ENCODE results near the gene BCL3.

Gene BCL3

DNA sequence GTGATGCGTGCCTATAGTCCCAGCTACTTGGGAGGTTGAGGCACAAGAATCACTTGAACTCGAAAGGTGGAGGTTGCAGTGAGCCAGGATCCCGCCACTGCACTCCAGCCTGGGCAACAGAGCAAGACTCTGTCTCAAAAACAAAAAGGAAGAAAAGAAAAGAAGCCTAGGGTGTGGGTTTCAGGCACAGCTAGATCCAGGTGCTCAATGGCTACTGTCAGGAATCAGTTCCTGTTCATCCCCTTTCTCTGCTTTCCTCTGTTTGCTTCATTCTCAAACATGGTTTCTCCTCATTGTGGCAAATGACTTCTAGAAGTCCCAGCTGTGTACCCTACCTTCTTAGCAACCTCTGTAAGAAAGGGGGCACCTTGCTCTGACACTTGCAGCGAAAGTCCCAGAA lies 35.0 kb downstream of the BCL3 start:
- Histone ChIP-seq H3K9ac (ENCODE audit: low read depth, low read length) (no peak overlapping the region), H3K27me3 (ENCODE audit: control insufficient read depth, insufficient read depth, low read length) (no peaks in the 10 kb centered on the region), H3K36me3 (ENCODE audit: insufficient read depth, low read length) (no peaks in the 10 kb centered on the region), H3K4me1 (ENCODE audit: control insufficient read depth, insufficient read depth, low read length) (no peaks in the 10 kb centered on the region), H3K4me2 (ENCODE audit: low read length) (no peak overlapping the region), H3K9me3 (replicated peaks; ENCODE audit: low read length) (no peaks in the 10 kb centered on the region), H3K4me3 (ENCODE audit: low read length) (no peak overlapping the region)

DNA sequence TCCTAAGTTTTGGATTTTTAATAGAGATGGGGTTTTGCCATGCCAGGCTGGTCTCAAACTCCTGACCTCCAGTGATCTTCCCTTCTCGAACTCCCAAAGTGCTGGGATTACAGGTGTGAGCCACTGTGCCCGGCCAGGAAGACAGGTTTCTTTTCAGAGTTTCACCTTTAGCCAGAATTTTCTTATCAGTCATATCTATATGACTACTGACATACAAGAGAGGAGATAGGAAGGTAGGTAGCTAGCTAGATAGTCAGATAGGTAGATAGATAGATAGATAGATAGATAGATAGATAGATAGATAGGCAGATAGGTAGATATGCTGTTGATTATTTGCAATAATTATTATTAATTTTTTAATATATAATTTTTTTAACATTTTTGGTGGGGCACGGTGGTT lies 36.8 kb downstream of the BCL3 start:
- Histone ChIP-seq H3K4me1 (ENCODE audit: control insufficient read depth, insufficient read depth, low read length) (no peaks in the 10 kb centered on the region), H3K9me3 (replicated peaks; ENCODE audit: low read length) (no peaks in the 10 kb centered on the region), H3K36me3 (ENCODE audit: insufficient read depth, low read length) (no peaks in the 10 kb centered on the region), H3K4me2 (ENCODE audit: low read length) (no peak overlapping the region), H3K9ac (ENCODE audit: low read depth, low read length) (no peak overlapping the region), H3K27me3 (ENCODE audit: control insufficient read depth, insufficient read depth, low read length) (no peaks in the 10 kb centered on the region), H3K4me3 (ENCODE audit: low read length) (no peak overlapping the region)

DNA sequence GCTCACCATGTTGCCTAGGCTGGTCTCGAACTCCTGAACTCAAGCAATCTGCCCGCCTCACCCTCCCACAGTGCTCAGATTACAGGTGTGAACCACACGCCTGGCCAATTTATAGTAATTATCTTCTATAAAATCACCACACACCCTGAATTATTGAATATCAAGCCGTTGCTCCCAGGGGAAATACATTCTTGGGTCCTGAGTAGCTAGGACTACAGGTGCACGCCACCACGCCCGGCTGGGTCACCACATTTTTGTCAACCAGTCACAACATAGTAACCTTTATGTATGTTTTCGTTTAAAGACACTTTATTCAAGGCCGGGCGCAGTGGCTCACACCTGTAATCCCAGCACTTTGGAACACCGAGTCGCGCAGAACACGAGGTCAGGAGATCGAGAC lies 37.5 kb downstream of the BCL3 start:
- Histone ChIP-seq H3K27me3 (ENCODE audit: control insufficient read depth, insufficient read depth, low read length) (no peaks in the 10 kb centered on the region), H3K4me3 (ENCODE audit: low read length) (no peak overlapping the region), H3K36me3 (ENCODE audit: insufficient read depth, low read length) (no peaks in the 10 kb centered on the region), H3K9me3 (replicated peaks; ENCODE audit: low read length) (no peaks in the 10 kb centered on the region), H3K4me1 (ENCODE audit: control insufficient read depth, insufficient read depth, low read length) (no peaks in the 10 kb centered on the region), H3K9ac (ENCODE audit: low read depth, low read length) (no peak overlapping the region), H3K4me2 (ENCODE audit: low read length) (no peak overlapping the region)

DNA sequence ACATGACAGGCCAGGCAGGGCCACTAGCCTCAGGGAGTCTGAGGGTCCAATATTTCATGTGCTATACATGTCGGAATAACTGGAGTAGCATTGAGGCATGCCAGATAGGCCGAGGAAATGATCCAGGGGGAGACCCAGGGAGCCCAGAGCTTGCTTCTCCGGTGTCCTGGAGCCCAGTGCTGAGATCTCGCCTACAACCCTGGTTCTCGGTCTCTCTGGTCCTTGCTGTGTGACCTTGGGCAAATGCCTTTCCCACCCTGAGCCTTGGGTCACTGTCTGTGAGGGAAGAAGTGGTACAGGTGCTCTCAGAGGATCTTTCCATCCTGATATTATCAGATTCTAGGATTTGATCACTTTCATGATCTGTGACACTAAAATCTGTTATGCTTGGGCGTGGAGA lies 40.5 kb downstream of the BCL3 start:
- H3K4me1 ChIP-seq (ENCODE audit: control insufficient read depth, insufficient read depth, low read length) = no peaks in the 10 kb centered on the region
- no peak overlapping the region for H3K4me2 ChIP-seq (ENCODE audit: low read length)

DNA sequence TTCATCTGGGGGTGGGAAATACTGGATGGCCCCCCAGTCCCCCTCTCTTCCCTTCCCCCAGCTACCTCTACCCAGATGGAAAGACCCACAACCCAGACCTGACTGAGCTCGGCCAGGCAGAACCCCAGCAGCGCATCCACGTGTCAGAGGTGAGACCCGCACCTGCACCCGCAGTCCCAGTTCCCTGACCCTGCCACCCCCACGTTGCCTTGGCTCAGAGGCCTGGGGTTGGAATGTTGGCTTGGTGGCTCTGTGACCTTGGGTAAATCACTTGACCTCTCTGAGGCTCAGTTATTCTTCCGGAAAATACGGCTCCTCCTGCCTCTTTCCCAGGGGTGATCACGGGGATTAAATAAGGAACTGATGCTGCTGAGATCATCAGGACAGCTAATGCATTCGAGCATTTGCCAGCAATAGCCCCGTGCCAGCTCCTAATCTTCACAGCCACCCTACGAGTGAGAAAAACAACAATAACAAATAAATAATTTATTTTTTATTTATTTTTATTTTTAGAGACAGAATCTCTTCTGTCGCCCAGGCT lies 41.5 kb downstream of the BCL3 start:
- Histone ChIP-seq H3K4me2 (ENCODE audit: low read length) (no peak overlapping the region), H3K4me1 (ENCODE audit: control insufficient read depth, insufficient read depth, low read length) (no peaks in the 10 kb centered on the region), H3K4me3 (ENCODE audit: low read length) (no peak overlapping the region), H3K9ac (ENCODE audit: low read depth, low read length) (no peak overlapping the region), H3K36me3 (ENCODE audit: insufficient read depth, low read length) (no peaks in the 10 kb centered on the region), H3K27me3 (ENCODE audit: control insufficient read depth, insufficient read depth, low read length) (no peaks in the 10 kb centered on the region), H3K9me3 (replicated peaks; ENCODE audit: low read length) (no peaks in the 10 kb centered on the region)

More for the DNA sequence above, 40.5 kb downstream of the BCL3 start:
- Histone ChIP-seq H3K9me3 (replicated peaks; ENCODE audit: low read length) (no peaks in the 10 kb centered on the region), H3K36me3 (ENCODE audit: insufficient read depth, low read length) (no peaks in the 10 kb centered on the region), H3K4me3 (ENCODE audit: low read length) (no peak overlapping the region), H3K9ac (ENCODE audit: low read depth, low read length) (no peak overlapping the region), H3K27me3 (ENCODE audit: control insufficient read depth, insufficient read depth, low read length) (no peaks in the 10 kb centered on the region)

DNA sequence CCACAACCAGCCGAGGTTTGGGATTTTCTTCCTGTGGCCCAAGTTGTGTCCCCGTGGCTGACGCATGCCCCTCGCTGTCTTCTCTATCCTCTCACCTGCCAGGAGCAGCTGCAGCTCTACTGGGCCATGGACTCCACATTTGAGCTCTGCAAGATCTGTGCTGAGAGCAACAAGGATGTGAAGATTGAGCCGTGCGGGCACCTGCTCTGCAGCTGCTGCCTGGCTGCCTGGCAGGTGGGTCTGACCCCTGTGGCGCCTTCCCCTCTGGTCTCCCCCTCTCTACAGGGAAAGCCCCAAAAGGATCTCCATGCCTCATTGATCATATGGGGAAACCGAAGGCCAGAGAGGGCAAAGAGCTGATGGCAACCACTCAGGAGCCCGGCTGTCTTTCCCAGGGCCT lies 43.8 kb downstream of the BCL3 start:
- H3K4me3 ChIP-seq (ENCODE audit: low read length) = no peak overlapping the region
- no peak overlapping the region for H3K4me2 ChIP-seq (ENCODE audit: low read length)
- no peaks in the 10 kb centered on the region for H3K4me1 ChIP-seq (ENCODE audit: control insufficient read depth, insufficient read depth, low read length)
- no peaks in the 10 kb centered on the region for H3K27me3 ChIP-seq (ENCODE audit: control insufficient read depth, insufficient read depth, low read length)
- no peaks in the 10 kb centered on the region for H3K36me3 ChIP-seq (ENCODE audit: insufficient read depth, low read length)
- H3K9me3 ChIP-seq (replicated peaks; ENCODE audit: low read length) = no peaks in the 10 kb centered on the region
- no peak overlapping the region for H3K9ac ChIP-seq (ENCODE audit: low read depth, low read length)

DNA sequence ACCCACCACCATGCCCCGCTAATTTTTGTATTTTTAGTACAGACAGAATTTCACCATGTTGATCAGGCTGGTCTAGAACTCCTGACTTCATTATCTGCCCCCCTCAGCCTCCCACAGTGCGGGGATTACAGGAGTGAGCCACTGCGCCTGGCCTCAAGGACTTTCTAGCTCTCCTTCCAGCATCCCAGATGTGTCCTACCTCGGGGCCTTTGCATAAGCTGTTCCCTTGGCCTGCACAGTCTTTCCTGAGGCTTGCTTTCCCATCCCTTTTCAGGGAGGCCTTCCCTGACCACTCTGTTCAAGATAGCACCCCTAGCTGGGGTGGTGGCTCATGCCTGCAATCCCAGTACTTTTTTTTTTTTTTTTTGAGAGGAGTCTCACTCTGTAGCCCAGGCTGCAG lies 46.1 kb downstream of the BCL3 start:
- H3K4me2 ChIP-seq (ENCODE audit: low read length) = no peak overlapping the region
- H3K9me3 ChIP-seq (replicated peaks; ENCODE audit: low read length) = no peaks in the 10 kb centered on the region
- H3K9ac ChIP-seq (ENCODE audit: low read depth, low read length) = no peak overlapping the region
- no peaks in the 10 kb centered on the region for H3K36me3 ChIP-seq (ENCODE audit: insufficient read depth, low read length)
- no peaks in the 10 kb centered on the region for H3K27me3 ChIP-seq (ENCODE audit: control insufficient read depth, insufficient read depth, low read length)
- no peaks in the 10 kb centered on the region for H3K4me1 ChIP-seq (ENCODE audit: control insufficient read depth, insufficient read depth, low read length)
- no peak overlapping the region for H3K4me3 ChIP-seq (ENCODE audit: low read length)

DNA sequence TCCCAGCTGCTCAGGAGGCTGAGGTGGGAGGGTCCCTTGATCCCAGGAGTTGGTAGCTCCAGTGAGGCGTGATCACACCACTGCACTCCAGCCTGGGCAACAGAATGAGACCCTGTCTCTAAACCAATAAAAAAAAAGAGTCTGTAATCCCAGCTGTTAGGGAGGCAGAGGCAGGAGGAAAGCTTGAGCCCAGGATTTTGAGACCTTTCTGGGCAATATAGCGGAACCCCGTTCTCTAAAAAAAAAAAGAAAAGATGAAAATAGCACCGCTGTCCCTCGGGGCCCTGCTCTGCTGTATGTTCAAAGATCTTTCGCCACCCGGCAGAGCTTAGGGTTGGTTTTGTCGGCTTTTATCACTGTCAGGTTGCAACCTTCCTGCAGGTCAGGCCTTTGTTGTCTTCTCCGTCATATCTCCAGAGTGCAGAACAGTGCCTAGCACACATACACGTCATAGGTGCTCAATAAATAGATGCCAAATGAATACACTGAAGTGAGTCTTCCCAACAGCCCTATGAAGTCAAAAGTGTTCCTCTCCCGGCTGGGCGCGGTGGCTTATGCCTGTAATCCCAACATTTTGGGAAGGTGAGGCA lies 47.0 kb downstream of the BCL3 start:
- Histone ChIP-seq H3K4me3 (ENCODE audit: low read length) (no peak overlapping the region), H3K4me2 (ENCODE audit: low read length) (no peak overlapping the region), H3K4me1 (ENCODE audit: control insufficient read depth, insufficient read depth, low read length) (no peaks in the 10 kb centered on the region), H3K36me3 (ENCODE audit: insufficient read depth, low read length) (no peaks in the 10 kb centered on the region), H3K27me3 (ENCODE audit: control insufficient read depth, insufficient read depth, low read length) (no peaks in the 10 kb centered on the region), H3K9ac (ENCODE audit: low read depth, low read length) (no peak overlapping the region), H3K9me3 (replicated peaks; ENCODE audit: low read length) (no peaks in the 10 kb centered on the region)

DNA sequence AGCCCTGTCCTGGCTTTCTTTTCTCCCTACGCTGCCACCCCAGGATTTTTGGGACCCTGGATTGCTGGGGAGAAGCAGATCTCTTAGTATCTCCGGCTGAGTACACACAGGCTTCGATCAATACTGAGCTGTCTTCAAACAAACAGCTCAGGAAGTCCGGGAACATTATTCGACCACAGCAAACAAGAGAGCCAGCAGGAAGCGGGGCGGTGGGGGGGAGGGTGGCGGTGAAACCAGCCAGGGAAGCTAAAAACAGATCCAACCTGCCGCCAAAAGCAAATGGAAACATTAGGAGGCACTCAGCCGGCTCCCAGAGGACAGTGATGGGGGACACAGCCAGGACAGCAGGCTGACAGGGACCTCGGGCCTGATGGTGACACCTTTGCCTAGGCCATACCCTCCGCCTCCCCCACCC lies 48.2 kb downstream of the BCL3 start:
- Histone ChIP-seq H3K9ac (ENCODE audit: low read depth, low read length) (no peak overlapping the region), H3K4me2 (ENCODE audit: low read length) (no peak overlapping the region), H3K36me3 (ENCODE audit: insufficient read depth, low read length) (no peaks in the 10 kb centered on the region), H3K4me1 (ENCODE audit: control insufficient read depth, insufficient read depth, low read length) (no peaks in the 10 kb centered on the region), H3K27me3 (ENCODE audit: control insufficient read depth, insufficient read depth, low read length) (no peaks in the 10 kb centered on the region), H3K9me3 (replicated peaks; ENCODE audit: low read length) (no peaks in the 10 kb centered on the region), H3K4me3 (ENCODE audit: low read length) (no peak overlapping the region)

DNA sequence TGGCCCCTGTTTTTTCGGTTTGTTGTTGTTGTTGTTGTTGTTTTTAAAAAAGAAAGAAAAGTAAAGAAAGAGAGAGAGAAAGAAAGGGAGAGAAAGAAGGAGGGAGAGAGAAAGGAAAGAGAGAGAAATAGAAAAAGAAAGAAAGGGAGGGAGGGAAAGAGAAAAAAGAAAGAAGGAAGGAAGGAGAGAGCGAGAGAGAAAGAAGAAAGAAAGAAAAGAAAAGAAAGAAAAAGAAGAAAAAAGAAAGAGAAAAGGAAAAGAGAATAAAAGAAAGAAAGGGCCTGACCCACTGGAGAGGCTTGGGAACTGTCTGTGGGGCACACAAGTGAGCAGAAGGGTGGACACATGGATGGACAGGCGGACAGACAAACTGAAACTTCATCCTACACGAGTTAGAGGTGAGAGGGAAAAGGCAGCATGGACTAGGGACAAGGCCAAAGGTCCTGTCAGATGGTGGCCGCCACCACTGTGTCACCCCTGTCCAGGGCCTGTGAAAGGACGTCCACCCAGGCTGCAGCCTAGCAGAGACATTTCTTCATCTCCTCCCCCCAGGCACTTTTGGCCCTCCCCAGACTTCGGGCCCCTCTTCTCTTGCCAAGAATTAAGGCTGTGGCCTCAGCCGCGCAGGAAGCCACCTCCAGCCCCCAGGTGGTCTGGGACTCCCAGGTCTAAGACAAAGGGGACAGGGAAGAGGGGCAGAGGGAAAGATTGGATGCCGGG lies 51.3 kb downstream of the BCL3 start:
- H3K4me3 ChIP-seq (ENCODE audit: low read length) = no peak overlapping the region
- no peaks in the 10 kb centered on the region for H3K36me3 ChIP-seq (ENCODE audit: insufficient read depth, low read length)
- H3K27me3 ChIP-seq (ENCODE audit: control insufficient read depth, insufficient read depth, low read length) = no peaks in the 10 kb centered on the region
- H3K4me2 ChIP-seq (ENCODE audit: low read length) = no peak overlapping the region
- no peaks in the 10 kb centered on the region for H3K4me1 ChIP-seq (ENCODE audit: control insufficient read depth, insufficient read depth, low read length)
- no peaks in the 10 kb centered on the region for H3K9me3 ChIP-seq (replicated peaks; ENCODE audit: low read length)
- no peak overlapping the region for H3K9ac ChIP-seq (ENCODE audit: low read depth, low read length)

DNA sequence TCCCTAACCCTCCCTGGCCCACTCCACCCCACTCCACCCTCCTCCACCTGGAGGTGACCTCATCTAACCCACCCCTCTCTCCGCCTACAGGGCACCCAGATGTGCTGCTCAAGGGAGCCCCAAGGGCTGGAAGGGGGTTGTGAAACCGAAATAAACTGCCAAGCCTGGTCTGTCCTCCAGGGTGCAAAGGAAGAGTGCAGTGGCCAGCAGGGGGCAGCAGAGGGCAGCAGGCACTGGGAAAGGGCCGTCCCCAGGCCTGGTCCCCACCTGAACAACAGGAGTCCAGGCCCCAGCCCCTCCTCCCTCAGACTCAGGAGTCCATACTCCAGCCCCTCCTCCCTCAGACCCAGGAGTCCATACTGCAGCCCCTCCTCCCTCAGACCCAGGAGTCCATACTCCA lies 52.0 kb downstream of the BCL3 start:
- H3K4me3 ChIP-seq (ENCODE audit: low read length) = no peak overlapping the region
- no peak overlapping the region for H3K9ac ChIP-seq (ENCODE audit: low read depth, low read length)
- H3K27me3 ChIP-seq (ENCODE audit: control insufficient read depth, insufficient read depth, low read length) = no peaks in the 10 kb centered on the region
- H3K4me2 ChIP-seq (ENCODE audit: low read length) = no peak overlapping the region
- H3K9me3 ChIP-seq (replicated peaks; ENCODE audit: low read length) = no peaks in the 10 kb centered on the region
- no peaks in the 10 kb centered on the region for H3K36me3 ChIP-seq (ENCODE audit: insufficient read depth, low read length)
- no peaks in the 10 kb centered on the region for H3K4me1 ChIP-seq (ENCODE audit: control insufficient read depth, insufficient read depth, low read length)
